Measurements from ENCODE around the gene MMP27. TPM values are rescaled to one million over a fixed set of nuclear protein-coding genes. Genes with fewer than 3 reads are reported as not detected.

Gene MMP27
- total and polyA plus RNA-seq, 8 donors = 0.09 TPM; not detected in 7

- Histone ChIP-seq H3K27me3 (no peaks in the 10 kb centered on the region), H3K36me3 (no peaks in the 10 kb centered on the region), H3K4me3 (no peak overlapping the region), H3K27ac (no peak overlapping the region), H3K4me1 (no peaks in the 10 kb centered on the region), H3K9me3 (no peaks in the 10 kb centered on the region)
- no peak for FAIRE-seq
- ATAC-seq = peak in 1 of 4 donors; percentile 44
- TF ChIP-seq CTCF (IDR thresholded peaks at IDR 0.05) = no peak
- no peak for DNase-seq
- intact Hi-C loops (cut with DNase I) = no loop called here
- 57 to 64% methylated on average over 3 of the region's 3 CpGs for WGBS, 2 donors
These were observed 6.6 kb upstream of the MMP27 start for GRCh38 chr11:102712137-102712536.

- 65 to 81% methylated on average over 2 of the region's 2 CpGs for WGBS, 2 donors
- H3K4me1 ChIP-seq = no peaks in the 10 kb centered on the region
- intact Hi-C loops (cut with DNase I) = no loop called here
- FAIRE-seq (no peak), DNase-seq (no peak), ATAC-seq (no peak)
- H3K27me3 ChIP-seq = no peaks in the 10 kb centered on the region
- no peak overlapping the region for H3K27ac ChIP-seq
- H3K9me3 ChIP-seq = no peaks in the 10 kb centered on the region
- no peaks in the 10 kb centered on the region for H3K36me3 ChIP-seq
- no peak overlapping the region for H3K4me3 ChIP-seq
- TF ChIP-seq CTCF (IDR thresholded peaks at IDR 0.05) = no peak
These were observed 3.8 kb upstream of the MMP27 start for GRCh38 chr11:102709201-102709945.

- FAIRE-seq (peak; percentile 29), DNase-seq (no peak), ATAC-seq (no peak)
- Histone ChIP-seq H3K36me3 (no peaks in the 10 kb centered on the region), H3K9me3 (no peaks in the 10 kb centered on the region), H3K27me3 (no peaks in the 10 kb centered on the region), H3K4me3 (no peak overlapping the region), H3K27ac (no peak overlapping the region), H3K4me1 (no peaks in the 10 kb centered on the region)
- intact Hi-C loops (cut with DNase I) = no loop called here
- TF ChIP-seq CTCF (IDR thresholded peaks at IDR 0.05) = no peak
- 59 to 61% methylated on average over 4 of the region's 4 CpGs for WGBS, 2 donors
These were observed 3.1 kb upstream of the MMP27 start for GRCh38 chr11:102708654-102709053.

GRCh38 chr11:102704841-102705240, 728 bp downstream of the MMP27 start:
- ATAC-seq = no peak
- WGBS, 2 donors = 61 to 74% methylated on average over 3 of the region's 3 CpGs

More at GRCh38 chr11:102704841-102705240, 728 bp downstream of the MMP27 start:
- no peaks in the 10 kb centered on the region for H3K27me3 ChIP-seq
- no peak for FAIRE-seq
- H3K36me3 ChIP-seq = no peaks in the 10 kb centered on the region
- H3K4me3 ChIP-seq = no peak overlapping the region
- H3K9me3 ChIP-seq = no peaks in the 10 kb centered on the region
- intact Hi-C loops (cut with DNase I) = no loop called here
- no peak for TF ChIP-seq CTCF (IDR thresholded peaks at IDR 0.05)
- H3K27ac ChIP-seq = no peak overlapping the region
- no peaks in the 10 kb centered on the region for H3K4me1 ChIP-seq
- no peak for DNase-seq
